MM.1S (cell line): ENCODE data around the gene RBFOX1.

Experiments
- EZH2 ChIP-seq: fragments of 300-600 bp; sonication (generic); optimal IDR thresholded peaks from 2 replicates; pipeline ENCODE3; 2017; ENCODE audit warnings: low read depth, mild to moderate bottlenecking, antibody characterized with exemption, low read length, mixed read lengths
- EZH2phosphoT487 ChIP-seq: fragments of 300-600 bp; sonication (generic); IDR thresholded peaks from 2 replicates; pipeline ENCODE4 v1.6.1; 2018; ENCODE audit warnings: antibody characterized with exemption, low read length
- TF ChIP-seq, protein P1 (sequence below): fragments of 300-600 bp; sonication (generic); IDR thresholded peaks from 2 replicates; pipeline ENCODE4 v1.5.1; 2016; ENCODE audit warnings: antibody characterized with exemption, low read length, mixed read lengths

DNA sequence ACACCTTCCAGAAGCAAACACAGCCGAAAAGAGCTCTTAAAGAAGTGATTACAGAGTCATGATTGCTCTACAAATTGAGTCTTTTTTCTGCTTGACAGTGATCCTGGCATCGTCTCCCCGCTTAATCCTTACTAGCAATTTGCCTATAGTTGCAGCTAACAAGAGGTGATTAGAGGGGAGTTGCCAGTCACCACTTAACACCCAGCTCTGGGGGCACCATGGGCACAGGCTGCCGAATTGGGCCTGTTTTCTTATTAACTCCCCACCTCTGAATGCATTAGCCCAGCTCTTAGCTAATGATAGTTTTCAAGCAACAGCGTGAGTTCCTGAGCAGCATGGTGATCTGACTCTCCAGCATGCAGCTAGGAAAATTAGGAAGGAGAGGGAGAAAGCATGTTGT lies 93.5 kb downstream of the RBFOX1 start:
- TF ChIP-seq, protein P1, sequence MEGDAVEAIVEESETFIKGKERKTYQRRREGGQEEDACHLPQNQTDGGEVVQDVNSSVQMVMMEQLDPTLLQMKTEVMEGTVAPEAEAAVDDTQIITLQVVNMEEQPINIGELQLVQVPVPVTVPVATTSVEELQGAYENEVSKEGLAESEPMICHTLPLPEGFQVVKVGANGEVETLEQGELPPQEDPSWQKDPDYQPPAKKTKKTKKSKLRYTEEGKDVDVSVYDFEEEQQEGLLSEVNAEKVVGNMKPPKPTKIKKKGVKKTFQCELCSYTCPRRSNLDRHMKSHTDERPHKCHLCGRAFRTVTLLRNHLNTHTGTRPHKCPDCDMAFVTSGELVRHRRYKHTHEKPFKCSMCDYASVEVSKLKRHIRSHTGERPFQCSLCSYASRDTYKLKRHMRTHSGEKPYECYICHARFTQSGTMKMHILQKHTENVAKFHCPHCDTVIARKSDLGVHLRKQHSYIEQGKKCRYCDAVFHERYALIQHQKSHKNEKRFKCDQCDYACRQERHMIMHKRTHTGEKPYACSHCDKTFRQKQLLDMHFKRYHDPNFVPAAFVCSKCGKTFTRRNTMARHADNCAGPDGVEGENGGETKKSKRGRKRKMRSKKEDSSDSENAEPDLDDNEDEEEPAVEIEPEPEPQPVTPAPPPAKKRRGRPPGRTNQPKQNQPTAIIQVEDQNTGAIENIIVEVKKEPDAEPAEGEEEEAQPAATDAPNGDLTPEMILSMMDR: no peak
- TF ChIP-seq EZH2: no peak
- no peak for TF ChIP-seq EZH2phosphoT487
